GM06990 (cell line): Measurements from ENCODE around the gene NLRC5.
"Not testable (repeated sequence)": the region's sequence is repeated elsewhere in the genome, so short reads cannot be mapped to it uniquely, and the experiment has no call there.

Experiments used
- DNase-seq: peaks from one replicate; pipeline ENCODE4 v3.0.0-alpha.2; 2011; ENCODE audit not compliant: insufficient read length; ENCODE audit errors: extremely low read depth
- H3K27me3 ChIP-seq: replicated peaks from 2 replicates; pipeline ENCODE4 v1.6.0; 2011; ENCODE audit warnings: low read length; ENCODE audit not compliant: control insufficient read depth, insufficient read depth
- H3K36me3 ChIP-seq: 2 replicates; pipeline ENCODE4 v1.5.1; 2011; ENCODE audit warnings: low read length; ENCODE audit not compliant: control insufficient read depth, insufficient read depth
- H3K4me3 ChIP-seq: replicated peaks from 2 replicates; pipeline ENCODE4 v1.5.1; 2011; ENCODE audit warnings: low read depth, mild to moderate bottlenecking, control low read depth, low read length
- CTCF ChIP-seq: IDR thresholded peaks from 2 replicates; pipeline ENCODE4 v1.5.1; 2011; ENCODE audit warnings: low read length, control low read depth, mild to moderate bottlenecking, inconsistent platforms; ENCODE audit not compliant: insufficient read depth, poor library complexity, severe bottlenecking

NLRC5 gene

GRCh38 chr16:57000271-57001025, 11.1 kb downstream of the NLRC5 start:
- peak; percentile 60 for DNase-seq
- no peaks in the 10 kb centered on the region for H3K27me3 ChIP-seq
- TF ChIP-seq CTCF = no peak
- peaks cover 3% of the 10 kb centered on the region; the same call in 1 of the 2 replicates for H3K36me3 ChIP-seq
- no peak overlapping the region for H3K4me3 ChIP-seq

GRCh38 chr16:57001026-57001679, 11.8 kb downstream of the NLRC5 start:
- Histone ChIP-seq H3K27me3 (no peaks in the 10 kb centered on the region), H3K36me3 (peaks cover 3% of the 10 kb centered on the region; the same call in 1 of the 2 replicates), H3K4me3 (no peak overlapping the region)
- no peak for TF ChIP-seq CTCF
- DNase-seq = no peak

- Histone ChIP-seq H3K36me3 (peaks cover 3% of the 10 kb centered on the region; the same call in 1 of the 2 replicates), H3K27me3 (no peaks in the 10 kb centered on the region), H3K4me3 (peak overlapping the region; percentile 26; the same call in 1 of the 2 replicates)
- TF ChIP-seq CTCF = no peak
- peak; percentile 51 for DNase-seq
These were observed 14.4 kb downstream of the NLRC5 start for GRCh38 chr16:57003439-57004386.

GRCh38 chr16:57004387-57005250, 15.3 kb downstream of the NLRC5 start:
- no peaks in the 10 kb centered on the region for H3K27me3 ChIP-seq
- peak overlapping the region; percentile 40 for H3K4me3 ChIP-seq
- DNase-seq = no peak
- peaks cover 3% of the 10 kb centered on the region; the same call in 1 of the 2 replicates for H3K36me3 ChIP-seq
- no peak for TF ChIP-seq CTCF

GRCh38 chr16:57005597-57005996, 16.2 kb downstream of the NLRC5 start:
- H3K36me3 ChIP-seq, H3K4me3 ChIP-seq, H3K27me3 ChIP-seq, DNase-seq: not testable (repeated sequence)
